Inferior parietal cortex (tissue), 1 donor: ENCODE results near the gene CCNL1.
A peak's percentile ranks its signal among the peaks of the same experiment; 100 is the strongest.

ENCODE experiments used
- DNase-seq: peaks from one replicate; pipeline ENCODE4 v3.0.0-alpha.2; 2016; ENCODE audit errors: extremely low spot score

Gene CCNL1

GRCh38 chr3:157147099-157147803 is 12.7 kb downstream of the CCNL1 start:
- no peak for DNase-seq

GRCh38 chr3:157145606-157146322 is 14.2 kb downstream of the CCNL1 start:
- no peak for DNase-seq

GRCh38 chr3:157142315-157142714 is 17.6 kb downstream of the CCNL1 start:
- DNase-seq: no peak

GRCh38 chr3:157139938-157140534 is 19.9 kb downstream of the CCNL1 start:
- DNase-seq: no peak

GRCh38 chr3:157136647-157137387 is 23.1 kb downstream of the CCNL1 start:
- no peak for DNase-seq

- peak; percentile 62 for DNase-seq
These were observed 24.1 kb downstream of the CCNL1 start for GRCh38 chr3:157135671-157136396.

- no peak for DNase-seq
These were observed 25.2 kb downstream of the CCNL1 start for GRCh38 chr3:157134620-157135191.

GRCh38 chr3:157133434-157134320 is 26.3 kb downstream of the CCNL1 start:
- no peak for DNase-seq

- peak; percentile 78 for DNase-seq
These were observed 27.0 kb downstream of the CCNL1 start for GRCh38 chr3:157132936-157133335.

- no peak for DNase-seq
These were observed 27.6 kb downstream of the CCNL1 start for GRCh38 chr3:157132341-157132740.

- no peak for DNase-seq
These were observed 28.1 kb downstream of the CCNL1 start for GRCh38 chr3:157131861-157132260.

- peak; percentile 42 for DNase-seq
These were observed 29.3 kb downstream of the CCNL1 start for GRCh38 chr3:157130467-157131251.

GRCh38 chr3:157129803-157130466 is 30.0 kb downstream of the CCNL1 start:
- peak; percentile 56 for DNase-seq

- no peak for DNase-seq
These were observed 30.9 kb downstream of the CCNL1 start for GRCh38 chr3:157128771-157129681.

- DNase-seq: no peak
These were observed 31.8 kb downstream of the CCNL1 start for GRCh38 chr3:157127831-157128767.

GRCh38 chr3:157127268-157127667 is 32.7 kb downstream of the CCNL1 start:
- DNase-seq: no peak

GRCh38 chr3:157126365-157126764 is 33.6 kb downstream of the CCNL1 start:
- DNase-seq: no peak
